ENCODE measurements around the gene WNT5B. TPM values are rescaled to one million over a fixed set of nuclear protein-coding genes. Genes with fewer than 3 reads are reported as not detected.
A peak's percentile ranks its signal among the peaks of the same experiment; 100 is the strongest.

Gene WNT5B
- total RNA-seq: 1 to 10 TPM; 1.5 to 5.9 TPM

GRCh38 chr12:1628666-1629337 lies at the start of gene WNT5B:
Gene WNT5B (plus strand): TSS chr12:1629231. CDS start chr12:1631355, 2,124 bp downstream.
- TF ChIP-seq CTCF (IDR thresholded peaks at IDR 0.05): no peak
- intact Hi-C loops (cut with DNase I): no loop called here
- Histone ChIP-seq H3K4me1 (peaks cover 14% of the 10 kb centered on the region), H3K36me3 (no peaks in the 10 kb centered on the region), H3K4me3 (peak within 1 kb of the TSS; percentile 42), H3K9ac (ENCODE audit: low read depth in 2 of 2, low read length in 2 of 2) (peak within 1 kb of the TSS; percentile 24 to 46), H3K27me3 (peaks cover 18% of the 10 kb centered on the region), H3K9me3 (no peaks in the 10 kb centered on the region), H3K27ac (no peak within 1 kb of the TSS)
- DNase-seq: no peak

- Histone ChIP-seq H3K9me3 (no peaks in the 10 kb centered on the region), H3K27ac (no peak overlapping the region), H3K4me3 (no peak overlapping the region), H3K4me1 (peaks cover 17% of the 10 kb centered on the region), H3K9ac (ENCODE audit: low read depth in 2 of 2, low read length in 2 of 2) (no peak overlapping the region), H3K36me3 (no peaks in the 10 kb centered on the region), H3K27me3 (no peaks in the 10 kb centered on the region)
- intact Hi-C loops (cut with DNase I): loop anchor here (2.0 to 10.0 kb wide), 2 partner anchors 295 to 459 kb away; no protein-coding TSS in a partner anchor
- TF ChIP-seq CTCF (IDR thresholded peaks at IDR 0.05): no peak
- no peak for DNase-seq
Observed at GRCh38 chr12:1579651-1580435, 49.2 kb upstream of the WNT5B start.

GRCh38 chr12:1580526-1580925 lies 48.5 kb upstream of the WNT5B start:
- TF ChIP-seq CTCF (IDR thresholded peaks at IDR 0.05): no peak
- H3K9ac ChIP-seq (ENCODE audit: low read depth in 2 of 2, low read length in 2 of 2): no peak overlapping the region
- DNase-seq: no peak
- no peaks in the 10 kb centered on the region for H3K27me3 ChIP-seq
- no peaks in the 10 kb centered on the region for H3K36me3 ChIP-seq
- no peak overlapping the region for H3K27ac ChIP-seq
- H3K4me3 ChIP-seq: no peak overlapping the region
- intact Hi-C loops (cut with DNase I): loop anchor here (2.0 to 10.0 kb wide), 2 partner anchors 296 to 460 kb away; no protein-coding TSS in a partner anchor
- peaks cover 13% of the 10 kb centered on the region for H3K4me1 ChIP-seq
- no peaks in the 10 kb centered on the region for H3K9me3 ChIP-seq

- H3K9me3 ChIP-seq: no peaks in the 10 kb centered on the region
- no peak overlapping the region for H3K27ac ChIP-seq
- H3K36me3 ChIP-seq: no peaks in the 10 kb centered on the region
- DNase-seq: no peak
- no peak overlapping the region for H3K9ac ChIP-seq (ENCODE audit: low read depth in 2 of 2, low read length in 2 of 2)
- no peaks in the 10 kb centered on the region for H3K27me3 ChIP-seq
- intact Hi-C loops (cut with DNase I): loop anchor here (2.0 to 10.0 kb wide), 2 partner anchors 297 to 461 kb away; no protein-coding TSS in a partner anchor
- peaks cover 3% of the 10 kb centered on the region for H3K4me1 ChIP-seq
- TF ChIP-seq CTCF (IDR thresholded peaks at IDR 0.05): no peak
- no peak overlapping the region for H3K4me3 ChIP-seq
Observed at GRCh38 chr12:1581973-1582708, 46.9 kb upstream of the WNT5B start.

GRCh38 chr12:1582709-1583050 lies 46.4 kb upstream of the WNT5B start:
- intact Hi-C loops (cut with DNase I): loop anchor here (10.0 kb wide), 1 partner anchor 298 kb away; no protein-coding TSS in a partner anchor
- no peak for TF ChIP-seq CTCF (IDR thresholded peaks at IDR 0.05)
- Histone ChIP-seq H3K9ac (ENCODE audit: low read depth in 2 of 2, low read length in 2 of 2) (no peak overlapping the region), H3K9me3 (no peaks in the 10 kb centered on the region), H3K4me3 (no peak overlapping the region), H3K36me3 (no peaks in the 10 kb centered on the region), H3K27ac (no peak overlapping the region), H3K27me3 (no peaks in the 10 kb centered on the region), H3K4me1 (peaks cover 3% of the 10 kb centered on the region)
- DNase-seq: no peak

Data from colonic mucosa (tissue), 4 donors.